Peyer's patch (tissue), 4 donors: Measurements from ENCODE around the gene ITPKB.
"Not testable (repeated sequence)": the region's sequence is repeated elsewhere in the genome, so short reads cannot be mapped to it uniquely, and the experiment has no call there.

Source experiments
- CTCF ChIP-seq, 6 experiments: fragments of 450-650 bp in 4 of 6; fragments of 200-600 bp in 2 of 6; sonication (generic) in 1 of 6; IDR thresholded peaks; one replicate each; pipeline ENCODE4 v1.5.1; 2017 to 2019; ENCODE audit warnings: antibody characterized with exemption in 6 of 6, mild to moderate bottlenecking in 3 of 6, moderate library complexity in 1 of 6
- POLR2A ChIP-seq, 2 donors: fragments of 450-650 bp; IDR thresholded peaks; one replicate each; pipeline ENCODE4 v1.5.1; 2017; ENCODE audit warnings: antibody characterized with exemption in 2 of 2, mild to moderate bottlenecking in 2 of 2, moderate library complexity in 2 of 2

GRCh38 chr1:226747519-226748263 is 8.6 kb upstream of the ITPKB start:
- TF ChIP-seq CTCF, POLR2A (IDR thresholded peaks at IDR 0.05): not testable (repeated sequence)
